Activated T-cell treated with anti-CD3 and anti-CD28 coated beads, Interleukin-2, amount 50 U/mL, for 72 hours (primary cell): ENCODE results near the gene FGF5. TPM values are rescaled to one million over a fixed set of nuclear protein-coding genes. Genes with fewer than 3 reads are reported as not detected.

ENCODE experiments used
- ATAC-seq, 2 donors: fragments of 150-1000 bp; cut with Tn5 transposase; replicated peaks in 1 of 2; 2 replicates each; pipeline ENCODE4 v1.10.0; 2021; ENCODE audit warnings: moderate library complexity in 2 of 2, mild to moderate bottlenecking in 1 of 2
- DNase-seq, 2 donors: peaks; one replicate each; pipeline ENCODE4 v3.0.0; 2021 to 2022; ENCODE audit warnings: mixed read lengths in 1 of 2
- H3K27ac Mint-ChIP-seq: one replicate; pipeline ENCODE4 v1.8.0; 2022; ENCODE audit warnings: mild to moderate bottlenecking, moderate library complexity, mixed read lengths
- H3K27me3 Mint-ChIP-seq: one replicate; pipeline ENCODE4 v1.8.0; 2022; ENCODE audit warnings: low read depth, mixed read lengths
- H3K36me3 Mint-ChIP-seq, 2 donors: one replicate each; pipeline ENCODE4 v1.8.0; 2022; ENCODE audit warnings: mixed read lengths in 2 of 2, mild to moderate bottlenecking in 1 of 2; ENCODE audit not compliant: insufficient read depth in 2 of 2
- H3K4me1 Mint-ChIP-seq: one replicate; pipeline ENCODE4 v1.8.0; 2022; ENCODE audit warnings: low read depth, mixed read lengths
- H3K4me3 Mint-ChIP-seq, 2 donors: one replicate each; pipeline ENCODE4 v1.8.0; 2022; ENCODE audit warnings: mild to moderate bottlenecking in 2 of 2, mixed read lengths in 2 of 2, moderate library complexity in 2 of 2
- H3K9me3 Mint-ChIP-seq, 2 donors: one replicate each; pipeline ENCODE4 v1.8.0; 2022; ENCODE audit warnings: mixed read lengths in 2 of 2
- total RNA-seq, 2 donors: library from RNA; stranded (reverse); gene quantifications; one replicate each; pipeline ENCODE4 v1.2.3, GENCODE V29; 2022

The FGF5 gene
- not detected for total RNA-seq

DNA sequence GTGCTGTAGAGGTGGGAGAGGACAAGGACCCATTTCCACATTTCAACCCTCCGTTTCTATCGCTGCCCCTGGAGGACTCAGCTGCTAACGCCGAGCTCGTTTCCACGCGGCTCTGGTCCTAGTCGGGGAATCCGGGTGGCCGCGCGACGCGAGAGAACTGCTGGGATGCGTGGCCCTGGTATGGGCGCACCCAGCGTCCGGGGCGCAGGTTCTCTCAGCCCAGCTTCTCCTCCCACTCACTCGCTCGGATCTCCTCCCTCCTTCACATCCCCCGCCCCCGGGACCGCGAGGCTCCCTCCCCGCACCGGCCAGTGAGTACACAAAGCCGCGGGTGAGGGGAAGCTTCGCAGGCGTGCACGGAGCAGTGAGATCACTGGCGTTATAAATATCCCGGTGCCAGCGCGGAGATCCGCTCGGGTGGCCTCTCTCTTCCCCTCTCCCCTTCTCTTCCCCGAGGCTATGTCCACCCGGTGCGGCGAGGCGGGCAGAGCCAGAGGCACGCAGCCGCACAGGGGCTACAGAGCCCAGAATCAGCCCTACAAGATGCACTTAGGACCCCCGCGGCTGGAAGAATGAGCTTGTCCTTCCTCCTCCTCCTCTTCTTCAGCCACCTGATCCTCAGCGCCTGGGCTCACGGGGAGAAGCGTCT is at the start of gene FGF5:
Gene FGF5 (plus strand): TSS at position 412 of the 649 bp plus-strand sequence. CDS start 161 bp downstream, at position 573.
- DNase-seq = peak; percentile 48 to 65
- no peak within 1 kb of the TSS for H3K27ac Mint-ChIP-seq
- peak within 1 kb of the TSS; percentile 78 to 92 for H3K4me3 Mint-ChIP-seq

GRCh38 chr4:80219301-80220025 is 47.0 kb upstream of the FGF5 start:
- H3K4me3 Mint-ChIP-seq = no peak overlapping the region

More for the DNA sequence above, at the start of gene FGF5:
- peak; percentile 70 to 75 for ATAC-seq
- Mint-ChIP-seq H3K9me3 (no peaks in the 10 kb centered on the region), H3K4me1 (peaks cover 43% of the 10 kb centered on the region), H3K36me3 (no peaks in the 10 kb centered on the region), H3K27me3 (peaks cover 93% of the 10 kb centered on the region)

DNA sequence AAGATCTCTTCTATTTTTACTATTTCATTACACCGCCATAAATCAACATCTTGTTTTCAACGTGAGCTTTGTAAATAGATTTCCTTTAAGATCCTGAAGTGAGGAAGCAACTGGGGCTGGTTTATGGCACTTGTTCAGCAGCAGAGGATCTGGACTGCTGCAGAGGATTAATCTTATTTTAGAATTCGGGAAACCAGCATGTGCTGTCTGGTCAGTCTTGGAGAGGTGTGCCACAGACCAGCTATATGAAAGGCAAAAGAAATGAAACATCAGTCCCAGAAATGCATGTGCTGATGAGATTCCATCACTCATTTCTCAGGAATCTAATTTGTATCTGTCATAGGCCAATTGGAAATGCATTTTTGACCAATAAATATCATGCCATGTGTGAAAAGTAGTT is 45.8 kb upstream of the FGF5 start:
- H3K27me3 Mint-ChIP-seq = peaks cover 27% of the 10 kb centered on the region
- H3K4me1 Mint-ChIP-seq = no peaks in the 10 kb centered on the region
- ATAC-seq (no peak), DNase-seq (no peak)
- no peaks in the 10 kb centered on the region for H3K36me3 Mint-ChIP-seq
- no peak overlapping the region for H3K27ac Mint-ChIP-seq
- no peak overlapping the region for H3K4me3 Mint-ChIP-seq
- no peaks in the 10 kb centered on the region for H3K9me3 Mint-ChIP-seq

More at GRCh38 chr4:80219301-80220025, 47.0 kb upstream of the FGF5 start:
- ATAC-seq (no peak), DNase-seq (no peak)
- no peaks in the 10 kb centered on the region for H3K36me3 Mint-ChIP-seq
- H3K4me1 Mint-ChIP-seq = peaks cover 6% of the 10 kb centered on the region
- no peaks in the 10 kb centered on the region for H3K9me3 Mint-ChIP-seq
- peaks cover 27% of the 10 kb centered on the region for H3K27me3 Mint-ChIP-seq
- no peak overlapping the region for H3K27ac Mint-ChIP-seq

DNA sequence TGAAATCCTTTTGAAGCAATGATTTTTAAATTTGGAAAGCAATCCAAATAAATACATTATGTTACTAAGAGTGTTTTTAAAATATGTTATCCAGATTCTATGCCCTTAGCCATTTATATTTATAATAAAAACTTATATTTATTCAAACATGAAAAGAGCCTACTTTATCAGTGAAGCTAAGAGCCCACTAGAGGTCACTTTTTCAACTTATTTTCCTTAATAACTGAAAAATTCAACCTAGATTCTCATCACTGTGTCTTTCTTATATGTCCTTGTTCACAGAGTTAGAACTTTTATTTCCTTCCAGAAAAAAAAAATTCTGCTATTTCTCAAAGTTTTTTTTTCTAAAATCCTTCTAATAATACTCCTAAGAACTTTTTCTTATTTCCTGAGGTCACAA is 45.3 kb upstream of the FGF5 start:
- peaks cover 27% of the 10 kb centered on the region for H3K27me3 Mint-ChIP-seq
- no peaks in the 10 kb centered on the region for H3K4me1 Mint-ChIP-seq
- no peak overlapping the region for H3K27ac Mint-ChIP-seq
- ATAC-seq (no peak), DNase-seq (no peak)
- no peak overlapping the region for H3K4me3 Mint-ChIP-seq
- H3K36me3 Mint-ChIP-seq = no peaks in the 10 kb centered on the region
- H3K9me3 Mint-ChIP-seq = no peaks in the 10 kb centered on the region

DNA sequence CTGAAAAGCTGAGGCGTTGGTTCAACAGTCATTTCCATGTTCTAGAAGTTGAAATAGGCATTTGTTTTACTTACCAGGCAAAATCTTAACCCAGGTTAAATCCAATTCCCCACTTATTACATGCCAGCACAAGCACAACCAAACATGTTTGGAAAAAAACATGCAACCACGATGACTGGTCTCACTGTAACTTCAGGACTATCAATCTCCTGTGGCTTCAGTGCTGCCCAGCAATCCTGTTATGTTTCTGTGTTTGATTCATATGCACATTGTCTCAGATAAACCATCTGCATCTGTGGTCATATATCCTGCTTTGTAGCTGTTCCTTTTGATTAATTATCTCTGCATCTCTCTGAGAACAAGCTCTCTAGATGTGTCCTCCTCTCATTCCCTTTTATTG is 40.9 kb upstream of the FGF5 start:
- peaks cover 17% of the 10 kb centered on the region for H3K27me3 Mint-ChIP-seq
- DNase-seq = no peak
- no peak overlapping the region for H3K4me3 Mint-ChIP-seq
- no peak for ATAC-seq
- no peaks in the 10 kb centered on the region for H3K36me3 Mint-ChIP-seq
- no peak overlapping the region for H3K27ac Mint-ChIP-seq
- H3K9me3 Mint-ChIP-seq = no peaks in the 10 kb centered on the region
- H3K4me1 Mint-ChIP-seq = no peaks in the 10 kb centered on the region

- H3K27ac Mint-ChIP-seq = no peak overlapping the region
- no peaks in the 10 kb centered on the region for H3K36me3 Mint-ChIP-seq
- no peak overlapping the region for H3K4me3 Mint-ChIP-seq
- no peaks in the 10 kb centered on the region for H3K4me1 Mint-ChIP-seq
- no peak for DNase-seq
- peaks cover 19% of the 10 kb centered on the region for H3K27me3 Mint-ChIP-seq
- no peaks in the 10 kb centered on the region for H3K9me3 Mint-ChIP-seq
- no peak for ATAC-seq
Observed at GRCh38 chr4:80226094-80226493, 40.4 kb upstream of the FGF5 start.

DNA sequence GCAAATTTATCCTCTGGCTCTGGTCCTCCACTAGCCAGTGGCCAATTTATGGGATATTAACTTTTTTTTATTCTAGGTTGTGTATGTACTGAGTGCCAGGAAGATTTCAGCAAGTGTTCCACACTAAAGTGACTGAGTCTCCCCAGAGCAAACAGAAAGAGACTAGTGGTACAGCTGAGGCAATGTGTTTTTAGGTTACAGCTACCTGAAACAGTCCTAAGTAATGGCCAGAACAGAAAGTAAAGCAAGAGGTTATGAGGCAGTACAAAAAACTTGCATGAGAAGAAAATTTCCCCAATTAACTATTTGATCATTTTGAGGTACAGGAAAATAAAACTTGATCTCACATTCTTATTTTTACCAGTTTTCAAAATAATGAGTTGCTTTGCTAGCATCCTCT is 38.0 kb upstream of the FGF5 start:
- no peak for ATAC-seq
- no peak for DNase-seq
- H3K4me1 Mint-ChIP-seq = no peaks in the 10 kb centered on the region
- H3K4me3 Mint-ChIP-seq = no peak overlapping the region
- H3K27me3 Mint-ChIP-seq = peaks cover 19% of the 10 kb centered on the region
- no peaks in the 10 kb centered on the region for H3K9me3 Mint-ChIP-seq
- no peak overlapping the region for H3K27ac Mint-ChIP-seq
- H3K36me3 Mint-ChIP-seq = no peaks in the 10 kb centered on the region

DNA sequence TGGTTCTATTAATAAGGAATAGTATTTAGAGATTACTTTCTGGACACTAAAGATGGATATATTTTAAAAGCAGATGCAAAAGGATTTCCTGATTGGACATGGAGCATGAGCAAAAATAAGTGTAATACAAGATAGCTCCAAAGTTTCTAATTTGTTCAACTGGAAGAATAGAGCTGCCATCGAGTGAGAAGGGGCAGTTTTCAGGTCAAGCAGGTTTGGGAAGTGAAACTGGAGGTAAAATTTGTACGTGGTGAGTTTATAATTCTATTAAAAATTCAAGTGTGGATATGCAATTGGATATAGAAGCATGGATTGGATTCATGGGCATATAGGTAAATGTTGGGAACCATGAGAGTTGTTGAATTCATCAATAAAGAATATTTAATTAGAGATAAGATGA is 37.3 kb upstream of the FGF5 start:
- Mint-ChIP-seq H3K4me3 (no peak overlapping the region), H3K9me3 (no peaks in the 10 kb centered on the region), H3K36me3 (no peaks in the 10 kb centered on the region), H3K4me1 (no peaks in the 10 kb centered on the region), H3K27ac (no peak overlapping the region), H3K27me3 (peaks cover 19% of the 10 kb centered on the region)
- no peak for ATAC-seq
- no peak for DNase-seq

GRCh38 chr4:80229590-80229989 is 36.9 kb upstream of the FGF5 start:
- DNase-seq (no peak), ATAC-seq (no peak)
- no peaks in the 10 kb centered on the region for H3K4me1 Mint-ChIP-seq
- H3K27me3 Mint-ChIP-seq = peaks cover 19% of the 10 kb centered on the region
- no peaks in the 10 kb centered on the region for H3K36me3 Mint-ChIP-seq
- H3K27ac Mint-ChIP-seq = no peak overlapping the region
- H3K9me3 Mint-ChIP-seq = no peaks in the 10 kb centered on the region
- no peak overlapping the region for H3K4me3 Mint-ChIP-seq

DNA sequence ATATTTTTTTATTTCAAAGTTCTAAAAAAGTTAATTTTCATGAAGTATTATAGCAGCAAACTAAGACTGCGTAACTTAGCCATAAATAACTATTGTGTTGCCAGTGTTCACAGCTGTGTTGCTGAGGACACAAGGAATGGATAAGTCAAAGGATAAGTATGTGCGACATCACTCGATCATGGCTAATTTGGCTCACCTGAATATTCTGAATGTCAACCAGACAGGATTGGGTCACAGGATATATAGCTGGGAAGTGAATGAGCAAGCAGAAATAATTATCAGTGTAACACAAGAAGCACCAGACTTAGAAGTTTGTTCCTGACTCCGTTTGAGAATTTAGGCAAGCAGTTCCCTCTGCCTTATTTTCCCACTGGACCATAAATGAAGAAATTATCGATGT is 35.3 kb upstream of the FGF5 start:
- no peaks in the 10 kb centered on the region for H3K4me1 Mint-ChIP-seq
- no peak for ATAC-seq
- H3K27ac Mint-ChIP-seq = no peak overlapping the region
- H3K36me3 Mint-ChIP-seq = no peaks in the 10 kb centered on the region
- H3K27me3 Mint-ChIP-seq = peaks cover 25% of the 10 kb centered on the region
- no peaks in the 10 kb centered on the region for H3K9me3 Mint-ChIP-seq
- no peak for DNase-seq
- H3K4me3 Mint-ChIP-seq = no peak overlapping the region

DNA sequence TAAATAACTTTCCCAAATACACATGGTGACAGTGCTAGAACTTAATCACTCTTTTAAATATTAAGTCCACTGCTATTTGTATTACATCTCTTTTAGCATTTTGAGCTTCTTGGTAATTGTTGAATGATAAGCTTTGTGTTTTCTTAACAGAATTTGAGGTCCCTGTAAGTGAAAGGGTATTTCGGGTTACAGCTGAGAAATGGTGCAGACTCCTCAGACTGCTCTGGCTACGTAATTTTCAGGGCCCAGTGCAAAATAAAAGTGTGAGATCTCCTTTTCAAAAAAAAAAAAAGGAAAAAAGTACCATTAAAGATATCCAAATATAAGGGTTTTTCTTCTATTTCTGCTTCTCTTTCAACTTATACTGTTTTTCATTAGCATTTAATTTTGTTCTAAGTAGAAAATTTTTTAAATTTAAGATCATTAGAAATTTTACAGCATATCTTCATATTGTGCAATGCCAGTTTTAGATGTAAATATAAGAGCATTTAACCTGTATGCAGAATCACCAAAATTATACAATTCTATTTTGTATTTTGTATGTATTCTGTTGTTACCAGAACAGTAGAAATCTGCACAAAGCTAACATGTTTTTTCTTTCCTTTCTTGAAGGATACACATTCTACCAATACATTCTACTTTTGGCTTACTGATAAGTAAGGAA is 33.6 kb upstream of the FGF5 start:
- Mint-ChIP-seq H3K4me1 (no peaks in the 10 kb centered on the region), H3K36me3 (no peaks in the 10 kb centered on the region), H3K27ac (no peak overlapping the region), H3K27me3 (peaks cover 26% of the 10 kb centered on the region), H3K9me3 (no peaks in the 10 kb centered on the region), H3K4me3 (no peak overlapping the region)
- ATAC-seq (no peak), DNase-seq (no peak)

- Mint-ChIP-seq H3K27ac (no peak overlapping the region), H3K9me3 (no peaks in the 10 kb centered on the region), H3K4me3 (no peak overlapping the region), H3K4me1 (no peaks in the 10 kb centered on the region), H3K36me3 (no peaks in the 10 kb centered on the region), H3K27me3 (peaks cover 22% of the 10 kb centered on the region)
- ATAC-seq = no peak
- no peak for DNase-seq
Observed at GRCh38 chr4:80233390-80233789, 33.1 kb upstream of the FGF5 start.

- Mint-ChIP-seq H3K9me3 (no peaks in the 10 kb centered on the region), H3K36me3 (no peaks in the 10 kb centered on the region), H3K4me1 (no peaks in the 10 kb centered on the region), H3K4me3 (no peak overlapping the region), H3K27me3 (peaks cover 11% of the 10 kb centered on the region), H3K27ac (no peak overlapping the region)
- no peak for ATAC-seq
- DNase-seq = no peak
Observed at GRCh38 chr4:80235451-80235850, 31.0 kb upstream of the FGF5 start.
